Lung (tissue), 12 donors: ENCODE results near the gene REXO1. TPM values are rescaled to one million over a fixed set of nuclear protein-coding genes. Genes with fewer than 3 reads are reported as not detected.
A peak's percentile ranks its signal among the peaks of the same experiment; 100 is the strongest.

Source experiments
- ATAC-seq: fragments of 200-7000 bp; cut with Tn5 transposase; one replicate; pipeline ENCODE4 v1.9.1; 2020; ENCODE audit warnings: moderate number of reproducible peaks; ENCODE audit not compliant: insufficient read depth, low FRiP score
- DNase-seq, 3 donors: peaks; one replicate each; pipeline ENCODE4 v3.0.0-alpha.2; 2013 to 2017
- H3K27ac ChIP-seq, 2 donors: one replicate each; pipeline ENCODE4 v1.5.1; 2013; ENCODE audit warnings: mild to moderate bottlenecking in 2 of 2, moderate library complexity in 2 of 2, control low read depth in 1 of 2, inconsistent platforms in 1 of 2, low read depth in 1 of 2, low read length in 1 of 2
- H3K27me3 ChIP-seq, 3 donors: one replicate each; pipeline ENCODE4 v1.5.1; 2013; ENCODE audit warnings: low read length in 2 of 3; ENCODE audit not compliant: control insufficient read depth in 3 of 3, insufficient read depth in 3 of 3
- H3K36me3 ChIP-seq, 4 donors: one replicate each; pipeline ENCODE4 v1.5.1; 2013; ENCODE audit warnings: low read length in 4 of 4, mild to moderate bottlenecking in 1 of 4, moderate library complexity in 1 of 4; ENCODE audit not compliant: control insufficient read depth in 4 of 4, insufficient read depth in 4 of 4
- H3K4me1 ChIP-seq, 5 donors: one replicate each; pipeline ENCODE4 v1.5.1; 2013; ENCODE audit warnings: low read length in 5 of 5, mild to moderate bottlenecking in 2 of 5, moderate library complexity in 1 of 5; ENCODE audit not compliant: control insufficient read depth in 5 of 5, insufficient read depth in 5 of 5
- H3K4me3 ChIP-seq: one replicate; pipeline ENCODE4 v1.5.1; 2013; ENCODE audit warnings: mild to moderate bottlenecking, control low read depth, moderate library complexity
- H3K9ac ChIP-seq, 2 donors: one replicate each; pipeline ENCODE4 v1.5.1; 2013; ENCODE audit warnings: low read length in 2 of 2, control low read depth in 1 of 2; ENCODE audit not compliant: insufficient read depth in 1 of 2
- H3K9me3 ChIP-seq, 4 donors: one replicate each; pipeline ENCODE4 v1.5.1; 2013; ENCODE audit warnings: low read length in 3 of 4, mild to moderate bottlenecking in 1 of 4, moderate library complexity in 1 of 4; ENCODE audit not compliant: control insufficient read depth in 4 of 4, insufficient read depth in 3 of 4
- CTCF ChIP-seq: IDR thresholded peaks from 2 replicates; pipeline ENCODE4 v1.5.1; 2012; ENCODE audit warnings: mild to moderate bottlenecking; ENCODE audit errors: control extremely low read depth, extremely low read depth
- WGBS, 2 donors: extraction: QIAGEN DNeasy Blood & Tissue Kit; methylation state at CpG; one replicate each; pipeline ENCODE4 v1.1.7; 2013; 5-methylcytosine and 5-hydroxymethylcytosine counted together
- polyA plus RNA-seq, 2 donors: library from polyadenylated mRNA; stranded (reverse); fragments of 200-250 nt; gene quantifications; one replicate each; pipeline ENCODE4 v1.2.1, GENCODE V29; 2013
- total RNA-seq, 2 donors: library from RNA; depleted of rRNA in 1 of 2; stranded (reverse); fragments of >200 nt in 1 of 2; gene quantifications; one replicate each; pipeline ENCODE4 v1.2.1, GENCODE V29; 2014 to 2021
- donor health status: control.
- donor health status: control.
- donor health status: Bipolar disorder and iron deficiency.
- donor health status: healthy.
- donor health status: DM: yes; HTN: yes; CAD: no.

The REXO1 gene
- total and polyA plus RNA-seq, 4 donors = 15.6 to 40.3 (median 27.2) TPM

DNA sequence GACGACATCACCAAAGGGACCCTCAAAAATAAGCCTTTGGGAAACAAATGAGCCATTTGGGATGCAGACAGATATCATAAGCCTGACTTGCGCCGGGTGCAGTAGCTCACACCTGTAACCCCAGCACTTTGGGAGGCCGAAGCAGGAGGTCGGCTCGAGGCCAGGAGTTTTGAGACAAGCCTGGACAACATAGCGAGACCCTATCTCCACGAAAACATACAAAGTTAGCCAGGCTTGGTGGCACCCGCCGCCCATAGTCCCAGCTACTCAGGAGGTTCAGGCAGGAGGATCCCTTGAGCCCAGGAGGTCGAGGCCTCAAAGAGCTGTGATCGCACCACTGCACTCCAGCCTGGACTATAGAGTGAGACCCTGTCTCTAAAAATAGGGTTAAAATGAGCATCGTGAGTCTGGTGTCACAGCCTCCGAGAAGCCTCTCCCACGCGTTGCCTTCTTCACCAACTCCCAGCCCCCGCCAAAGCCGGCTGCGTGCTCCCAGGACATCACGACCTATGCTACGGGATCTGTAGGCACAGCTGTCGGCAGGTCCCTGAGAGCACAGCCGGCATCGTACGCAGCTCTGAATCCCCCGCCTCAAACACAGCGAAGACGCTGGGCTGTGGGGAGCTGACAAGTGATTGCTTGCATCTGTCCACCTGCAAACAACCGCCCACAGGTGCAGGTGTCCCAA, 1.6 kb downstream of the REXO1 start:
- ATAC-seq = no peak
- Histone ChIP-seq H3K4me3 (no peak overlapping the region), H3K36me3 (peaks cover 0 to 8% (median 1%) of the 10 kb centered on the region in 4 donors), H3K27ac (no peak overlapping the region), H3K9ac (peak overlapping the region; percentile 63 to 85), H3K4me1 (peaks cover 8 to 33% (median 12%) of the 10 kb centered on the region in 5 donors), H3K9me3 (no peaks in the 10 kb centered on the region), H3K27me3 (no peaks in the 10 kb centered on the region)
- WGBS, 2 donors = 80 to 88% methylated on average over 29 of the region's 29 CpGs
- no peak for DNase-seq
- no peak for TF ChIP-seq CTCF

DNA sequence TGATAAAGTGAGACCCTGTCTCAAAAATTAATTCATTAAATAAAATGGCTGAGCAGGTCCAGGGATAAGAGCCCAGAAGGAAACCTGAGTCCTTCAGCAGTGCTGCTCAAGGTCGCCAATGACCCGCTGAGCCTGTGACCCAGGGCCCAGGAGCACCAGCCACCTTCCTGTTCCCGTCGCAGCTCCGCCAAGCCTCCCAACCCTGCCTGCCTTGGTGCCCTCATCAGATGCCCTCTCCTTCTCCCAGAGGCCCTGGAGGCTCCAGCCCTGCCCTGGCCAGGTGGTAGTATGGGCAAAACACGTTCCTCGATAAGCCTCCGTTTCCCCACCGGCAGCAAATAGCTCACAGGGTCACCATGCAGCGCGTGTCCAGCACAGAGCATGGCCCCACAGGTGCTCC, 2.6 kb downstream of the REXO1 start:
- Histone ChIP-seq H3K4me3 (no peak overlapping the region), H3K4me1 (peaks cover 8 to 33% (median 12%) of the 10 kb centered on the region in 5 donors), H3K36me3 (peaks cover 0 to 7% (median 1%) of the 10 kb centered on the region in 4 donors), H3K27me3 (no peaks in the 10 kb centered on the region), H3K9me3 (no peaks in the 10 kb centered on the region), H3K27ac (no peak overlapping the region), H3K9ac (no peak overlapping the region)
- WGBS, 2 donors = 91 to 95% methylated on average over 11 of the region's 11 CpGs
- TF ChIP-seq CTCF = no peak
- DNase-seq = no peak
- ATAC-seq = no peak

DNA sequence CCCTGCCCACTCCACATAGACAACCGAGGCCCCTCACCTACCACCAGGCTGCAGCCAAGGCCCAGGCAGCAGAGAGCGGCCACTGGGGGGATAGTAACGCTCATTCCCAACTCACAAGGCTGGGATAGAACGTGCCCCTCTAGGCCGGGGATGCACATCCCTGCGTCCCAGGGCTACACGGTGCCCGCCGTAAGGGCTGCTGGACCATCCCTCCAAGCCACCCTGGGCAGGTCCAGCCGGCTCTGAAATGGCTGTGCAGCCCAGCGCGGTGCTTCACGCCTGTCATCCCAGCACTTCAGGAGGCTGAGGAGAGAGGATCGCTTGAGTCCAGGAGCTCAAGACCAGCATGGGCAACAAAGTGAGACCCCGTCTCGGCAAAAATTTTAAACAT, 3.2 kb downstream of the REXO1 start:
- Histone ChIP-seq H3K4me3 (no peak overlapping the region), H3K4me1 (peaks cover 8 to 33% (median 12%) of the 10 kb centered on the region in 5 donors), H3K9me3 (no peaks in the 10 kb centered on the region), H3K36me3 (peaks cover 0 to 7% (median 1%) of the 10 kb centered on the region in 4 donors), H3K27me3 (no peaks in the 10 kb centered on the region), H3K9ac (no peak overlapping the region), H3K27ac (no peak overlapping the region)
- DNase-seq = no peak
- WGBS, 2 donors = 85 to 93% methylated on average over 16 of the region's 16 CpGs
- TF ChIP-seq CTCF = no peak
- ATAC-seq = no peak
